GM12892 (cell line): ENCODE measurements around the gene SMOC2.

Experiments
- POLR2A ChIP-seq: IDR thresholded peaks from 2 replicates; pipeline ENCODE4 v1.6.1; 2011; ENCODE audit warnings: low read depth, low read length, control low read depth
- POLR2AphosphoS5 ChIP-seq: IDR thresholded peaks from 2 replicates; pipeline ENCODE4 v1.6.1; 2011; ENCODE audit warnings: low read depth, low read length, control low read depth
- TAF1 ChIP-seq: IDR thresholded peaks from 2 replicates; pipeline ENCODE4 v1.6.1; 2011; ENCODE audit warnings: low read depth, mild to moderate bottlenecking, control low read depth, low read length, borderline replicate concordance

DNA sequence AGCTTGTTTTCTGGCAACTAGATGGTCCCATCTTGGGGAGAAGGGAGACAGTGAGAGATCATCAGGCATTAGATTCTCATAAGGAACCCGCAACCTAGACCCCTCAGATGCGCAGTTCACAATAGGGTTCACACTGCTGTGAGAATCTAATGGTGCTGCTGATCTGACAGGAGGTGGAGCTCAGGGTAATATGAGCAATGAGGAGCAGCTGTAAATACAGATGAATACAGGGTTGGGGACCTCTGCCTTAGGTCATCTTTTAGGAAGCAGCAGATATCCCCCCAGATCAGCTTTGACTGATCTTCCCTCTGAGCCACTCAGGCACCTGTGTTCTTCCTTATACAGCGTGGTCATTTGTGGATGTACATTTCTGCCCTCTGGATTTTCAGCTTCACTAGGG, 63.4 kb downstream of the SMOC2 start:
- TF ChIP-seq POLR2A (no peak), TAF1 (no peak), POLR2AphosphoS5 (no peak)
